Heart left ventricle (tissue), 13 donors: ENCODE results near the gene RNLS.

Source experiments
- POLR2A ChIP-seq, 2 donors: fragments of 450-650 bp; IDR thresholded peaks; one replicate each; pipeline ENCODE4 v1.6.1; 2017; ENCODE audit warnings: antibody characterized with exemption in 2 of 2, mild to moderate bottlenecking in 2 of 2, moderate library complexity in 2 of 2
- TF ChIP-seq, protein P1 (sequence below), 12 donors: fragments of 200-600 bp; sonication (generic) in 4 of 12; IDR thresholded peaks; one replicate each; pipeline versions ENCODE4 v1.5.0 to v1.8.0; 2018 to 2022; ENCODE audit warnings: antibody characterized with exemption in 12 of 12, mild to moderate bottlenecking in 5 of 12
- donor health status: ischemic (EF 13 %, LVEDD 7.1; RV severe dilation, severe dysfunction).
- donor health status: DM: no; HTN: yes; CAD: no.
- donor health status: DM: no; HTN: no; CAD: no.
- donor health status: ischemic (EF 25% LVEDD 6.9; RV normal size, moderate dysfunction).
- donor health status: ischemic (EF 25% LVEDD 5.7; RV mildly dilated, moderate dysfunction).
- donor health status: ischemic (EF 35%, LVEDD 5.7; RV mildly dilated, moderate dysfunction).
- donor health status: nonischemic (EF 11% LVEDD 7.7; RV severe dilation, severe dysfunction).
- donor health status: DM: yes; HTN: yes; CAD: no.
- donor health status: PGD.
- donor health status: ischemic (EF 29% LVEDD 5.4; RV normal size, mild dysfunction).
- donor health status: nonischemic (EF 23%, LVEDD 6.1; RV moderate dilation, normal function).

DNA sequence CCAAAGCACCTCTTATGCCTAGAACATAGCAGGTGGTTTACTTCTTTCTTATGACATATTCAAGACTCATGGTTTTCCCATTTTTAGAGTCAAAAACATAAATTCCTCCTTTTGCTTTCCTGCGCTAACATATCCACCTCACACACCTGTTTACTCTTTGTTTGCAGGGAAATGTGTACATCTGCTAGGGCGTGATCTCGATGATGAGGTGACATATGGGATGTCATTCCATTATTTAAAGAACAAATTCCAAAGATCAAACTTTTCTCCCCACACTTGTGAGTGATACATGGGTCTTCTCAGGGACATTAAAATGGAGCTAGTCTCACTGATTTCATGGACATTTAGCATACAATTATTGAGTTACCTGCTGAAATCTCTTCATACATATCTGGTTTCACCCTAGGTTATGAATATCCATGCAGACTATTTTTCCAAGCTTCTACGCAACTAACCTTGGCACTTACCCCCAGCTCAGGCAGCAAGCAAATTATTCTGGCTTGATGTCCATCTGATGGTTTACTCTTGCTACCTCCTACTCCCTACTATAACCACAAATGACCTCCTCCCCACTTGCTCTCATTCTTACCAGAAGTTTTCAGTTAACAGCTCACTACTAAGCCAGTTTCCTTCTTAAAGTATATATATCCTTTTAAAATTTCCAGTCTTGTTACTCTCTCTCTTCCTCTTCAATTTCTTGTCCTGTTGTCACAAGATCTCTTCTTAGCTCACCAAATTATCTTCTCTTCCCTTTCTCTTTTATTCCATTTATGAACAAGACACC is 208.5 kb downstream of the RNLS start:
- TF ChIP-seq, protein P1, sequence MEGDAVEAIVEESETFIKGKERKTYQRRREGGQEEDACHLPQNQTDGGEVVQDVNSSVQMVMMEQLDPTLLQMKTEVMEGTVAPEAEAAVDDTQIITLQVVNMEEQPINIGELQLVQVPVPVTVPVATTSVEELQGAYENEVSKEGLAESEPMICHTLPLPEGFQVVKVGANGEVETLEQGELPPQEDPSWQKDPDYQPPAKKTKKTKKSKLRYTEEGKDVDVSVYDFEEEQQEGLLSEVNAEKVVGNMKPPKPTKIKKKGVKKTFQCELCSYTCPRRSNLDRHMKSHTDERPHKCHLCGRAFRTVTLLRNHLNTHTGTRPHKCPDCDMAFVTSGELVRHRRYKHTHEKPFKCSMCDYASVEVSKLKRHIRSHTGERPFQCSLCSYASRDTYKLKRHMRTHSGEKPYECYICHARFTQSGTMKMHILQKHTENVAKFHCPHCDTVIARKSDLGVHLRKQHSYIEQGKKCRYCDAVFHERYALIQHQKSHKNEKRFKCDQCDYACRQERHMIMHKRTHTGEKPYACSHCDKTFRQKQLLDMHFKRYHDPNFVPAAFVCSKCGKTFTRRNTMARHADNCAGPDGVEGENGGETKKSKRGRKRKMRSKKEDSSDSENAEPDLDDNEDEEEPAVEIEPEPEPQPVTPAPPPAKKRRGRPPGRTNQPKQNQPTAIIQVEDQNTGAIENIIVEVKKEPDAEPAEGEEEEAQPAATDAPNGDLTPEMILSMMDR (IDR thresholded peaks at IDR 0.05) = no peak
- no peak for TF ChIP-seq POLR2A (IDR thresholded peaks at IDR 0.05)
